Neuronal stem cell (in vitro differentiated cells): Measurements from ENCODE around the gene ACKR4.

ENCODE experiments used
- DNase-seq: peaks from one replicate; pipeline ENCODE4 v3.0.0-alpha.2; 2013; ENCODE audit warnings: low spot score
- H2AFZ ChIP-seq: one replicate; pipeline ENCODE4 v1.6.1; 2013; ENCODE audit warnings: mild to moderate bottlenecking, low read length, inconsistent platforms
- H2AK5ac ChIP-seq: 2 replicates; pipeline ENCODE4 v1.6.1; 2013; ENCODE audit warnings: low read depth, mild to moderate bottlenecking, inconsistent platforms, low read length, moderate library complexity, mixed read lengths
- H2BK120ac ChIP-seq: 2 replicates; pipeline ENCODE4 v1.6.1; 2013; ENCODE audit warnings: low read depth, mild to moderate bottlenecking, inconsistent platforms, low read length, moderate library complexity, mixed read lengths
- H2BK12ac ChIP-seq: one replicate; pipeline ENCODE4 v1.6.1; 2013; ENCODE audit warnings: low read length, inconsistent platforms
- H2BK15ac ChIP-seq: 2 replicates; pipeline ENCODE4 v1.6.1; 2013; ENCODE audit warnings: mild to moderate bottlenecking, low read length, inconsistent platforms, mixed read lengths
- H2BK5ac ChIP-seq: one replicate; pipeline ENCODE4 v1.6.1; 2013; ENCODE audit warnings: inconsistent platforms, mild to moderate bottlenecking, low read length, moderate library complexity
- H3K14ac ChIP-seq: one replicate; pipeline ENCODE4 v1.6.1; 2013; ENCODE audit warnings: low read length, inconsistent platforms
- H3K18ac ChIP-seq: 2 replicates; pipeline ENCODE4 v1.6.1; 2013; ENCODE audit warnings: low read length, inconsistent platforms
- H3K23ac ChIP-seq: 2 replicates; pipeline ENCODE4 v1.6.1; 2013; ENCODE audit warnings: low read depth, mild to moderate bottlenecking, mixed read lengths, low read length, inconsistent platforms; ENCODE audit not compliant: poor library complexity
- H3K27ac ChIP-seq: replicated peaks from 3 replicates; pipeline ENCODE4 v1.5.1; 2013; ENCODE audit warnings: low read length, inconsistent platforms
- H3K27me3 ChIP-seq, 3 experiments: 2 replicates each; pipeline ENCODE4 v1.6.1; 2013; ENCODE audit warnings: low read length in 3 of 3, mild to moderate bottlenecking in 2 of 3, inconsistent platforms in 1 of 3, low read depth in 1 of 3, mixed read lengths in 1 of 3, moderate library complexity in 1 of 3; ENCODE audit not compliant: control insufficient read depth in 3 of 3, insufficient read depth in 3 of 3
- H3K36me3 ChIP-seq, 2 donors: replicated peaks in 1 of 2; 2 replicates each; pipeline ENCODE4 v1.6.1; 2013; ENCODE audit warnings: low read length in 2 of 2; ENCODE audit not compliant: control insufficient read depth in 2 of 2, insufficient read depth in 2 of 2
- H3K4ac ChIP-seq: 2 replicates; pipeline ENCODE4 v1.6.1; 2013; ENCODE audit warnings: inconsistent platforms, mild to moderate bottlenecking, low read length, moderate library complexity
- H3K4me1 ChIP-seq, 2 donors: 1 replicate in 1 of 2; 2 replicates in 1 of 2; pipeline ENCODE4 v1.6.1; 2013; ENCODE audit warnings: low read length in 2 of 2, low read depth in 1 of 2; ENCODE audit not compliant: control insufficient read depth in 2 of 2, insufficient read depth in 1 of 2
- H3K4me2 ChIP-seq: one replicate; pipeline ENCODE4 v1.6.1; 2013; ENCODE audit warnings: mild to moderate bottlenecking, low read length, inconsistent platforms; ENCODE audit not compliant: insufficient read depth, poor library complexity, severe bottlenecking
- H3K4me3 ChIP-seq, 2 donors: 2 replicates each; pipeline ENCODE4 v1.5.1; 2013; ENCODE audit warnings: low read length in 2 of 2, mild to moderate bottlenecking in 2 of 2, inconsistent platforms in 1 of 2, moderate library complexity in 1 of 2
- H3K79me1 ChIP-seq: one replicate; pipeline ENCODE4 v1.6.1; 2013; ENCODE audit warnings: low read depth, mild to moderate bottlenecking, inconsistent platforms, low read length, moderate library complexity
- H3K9ac ChIP-seq: one replicate; pipeline ENCODE4 v1.6.1; 2013; ENCODE audit warnings: mild to moderate bottlenecking, low read depth, low read length, inconsistent platforms; ENCODE audit not compliant: poor library complexity
- H3K9me3 ChIP-seq, 2 donors: replicated peaks in 1 of 2; 2 replicates each; pipeline versions ENCODE3 to v1.6.1; 2013; ENCODE audit warnings: low read length in 2 of 2, mild to moderate bottlenecking in 2 of 2, inconsistent platforms in 1 of 2, low read depth in 1 of 2, mixed read lengths in 1 of 2, moderate library complexity in 1 of 2; ENCODE audit not compliant: control insufficient read depth in 2 of 2, insufficient read depth in 1 of 2
- H4K8ac ChIP-seq: one replicate; pipeline ENCODE4 v1.6.1; 2013; ENCODE audit warnings: low read depth, mild to moderate bottlenecking, inconsistent platforms, low read length, moderate library complexity
- H4K91ac ChIP-seq: one replicate; pipeline ENCODE4 v1.6.1; 2013; ENCODE audit warnings: low read length, low read depth, mild to moderate bottlenecking, inconsistent platforms; ENCODE audit not compliant: poor library complexity
- WGBS, 2 donors: extraction: QIAGEN DNeasy Blood & Tissue Kit; methylation state at CpG; one replicate each; pipeline ENCODE4 v1.1.7; 2013; ENCODE audit warnings: missing lambda C conversion rate in 2 of 2, mixed read lengths in 1 of 2; ENCODE audit not compliant: insufficient read length in 2 of 2, insufficient replicate concordance in 1 of 2; ENCODE audit errors: extremely low coverage in 2 of 2; 5-methylcytosine and 5-hydroxymethylcytosine counted together

Gene ACKR4

GRCh38 chr3:132593947-132594323 lies 3.1 kb upstream of the ACKR4 start:
- H4K8ac ChIP-seq: no peak overlapping the region
- H3K9ac ChIP-seq: no peak overlapping the region
- H3K23ac ChIP-seq: no peak overlapping the region
- no peak overlapping the region for H4K91ac ChIP-seq
- H3K4me1 ChIP-seq: peaks cover 4% of the 10 kb centered on the region in 2 donors
- no peak overlapping the region for H2AK5ac ChIP-seq
- H3K27ac ChIP-seq: no peak overlapping the region
- no peak overlapping the region for H3K18ac ChIP-seq
- H2BK5ac ChIP-seq: no peak overlapping the region
- H3K79me1 ChIP-seq: no peaks in the 10 kb centered on the region
- H2AFZ ChIP-seq: no peak overlapping the region
- no peak overlapping the region for H3K4me2 ChIP-seq
- WGBS, 2 donors: no CpG with 5 or more reads among the region's 3 CpGs
- no peak overlapping the region for H3K14ac ChIP-seq
- H2BK15ac ChIP-seq: no peak overlapping the region
- no peaks in the 10 kb centered on the region for H3K27me3 ChIP-seq
- H3K4me3 ChIP-seq: no peak overlapping the region
- peaks cover 0 to 3% of the 10 kb centered on the region in 2 donors for H3K9me3 ChIP-seq
- H3K36me3 ChIP-seq: peaks cover 5 to 18% of the 10 kb centered on the region in 2 donors
- H2BK12ac ChIP-seq: no peak overlapping the region
- DNase-seq: no peak
- H3K4ac ChIP-seq: no peak overlapping the region
- no peak overlapping the region for H2BK120ac ChIP-seq

GRCh38 chr3:132594498-132594897 lies 2.6 kb upstream of the ACKR4 start:
- Histone ChIP-seq H3K4me2 (no peak overlapping the region), H3K18ac (no peak overlapping the region), H2BK12ac (no peak overlapping the region), H3K27me3 (no peaks in the 10 kb centered on the region), H3K9ac (no peak overlapping the region), H2AK5ac (no peak overlapping the region), H3K9me3 (peaks cover 0 to 3% of the 10 kb centered on the region in 2 donors), H4K91ac (no peak overlapping the region), H3K36me3 (peaks cover 5 to 21% of the 10 kb centered on the region in 2 donors), H3K27ac (no peak overlapping the region), H2BK120ac (no peak overlapping the region), H2BK5ac (no peak overlapping the region), H3K79me1 (no peaks in the 10 kb centered on the region), H4K8ac (no peak overlapping the region), H2AFZ (no peak overlapping the region), H3K23ac (no peak overlapping the region), H3K4ac (no peak overlapping the region), H2BK15ac (no peak overlapping the region), H3K14ac (no peak overlapping the region), H3K4me3 (no peak overlapping the region), H3K4me1 (peaks cover 4% of the 10 kb centered on the region in 2 donors)
- no peak for DNase-seq

- H3K23ac ChIP-seq: no peak overlapping the region
- no peak overlapping the region for H3K4me2 ChIP-seq
- no peak overlapping the region for H2BK12ac ChIP-seq
- peaks cover 0 to 3% of the 10 kb centered on the region in 2 donors for H3K9me3 ChIP-seq
- no peak overlapping the region for H2BK15ac ChIP-seq
- H2AK5ac ChIP-seq: no peak overlapping the region
- no peak overlapping the region for H2AFZ ChIP-seq
- H2BK120ac ChIP-seq: no peak overlapping the region
- H3K4ac ChIP-seq: no peak overlapping the region
- H3K14ac ChIP-seq: no peak overlapping the region
- H3K4me3 ChIP-seq: no peak overlapping the region
- DNase-seq: peak; percentile 5
- H3K4me1 ChIP-seq: peaks cover 4% of the 10 kb centered on the region in 2 donors
- no peak overlapping the region for H3K9ac ChIP-seq
- no peak overlapping the region for H2BK5ac ChIP-seq
- H4K91ac ChIP-seq: no peak overlapping the region
- H4K8ac ChIP-seq: no peak overlapping the region
- no peak overlapping the region for H3K18ac ChIP-seq
- H3K36me3 ChIP-seq: peaks cover 5 to 19% of the 10 kb centered on the region in 2 donors
- peak overlapping the region; percentile 16 for H3K27ac ChIP-seq
- no peaks in the 10 kb centered on the region for H3K27me3 ChIP-seq
- no peaks in the 10 kb centered on the region for H3K79me1 ChIP-seq
These were observed 2.1 kb upstream of the ACKR4 start for GRCh38 chr3:132595014-132595413.

- Histone ChIP-seq H3K4me1 (peaks cover 4% of the 10 kb centered on the region in 2 donors), H3K23ac (no peak overlapping the region), H4K8ac (no peak overlapping the region), H3K9me3 (peaks cover 0 to 3% of the 10 kb centered on the region in 2 donors), H2BK12ac (no peak overlapping the region), H2AK5ac (no peak overlapping the region), H2BK120ac (no peak overlapping the region), H3K18ac (no peak overlapping the region), H3K4me3 (no peak overlapping the region), H3K79me1 (no peaks in the 10 kb centered on the region), H3K14ac (no peak overlapping the region), H3K4ac (no peak overlapping the region), H4K91ac (no peak overlapping the region), H2BK15ac (no peak overlapping the region), H3K27me3 (no peaks in the 10 kb centered on the region), H3K27ac (no peak overlapping the region), H3K36me3 (peaks cover 5 to 17% of the 10 kb centered on the region in 2 donors), H3K9ac (no peak overlapping the region), H2BK5ac (no peak overlapping the region), H2AFZ (no peak overlapping the region), H3K4me2 (no peak overlapping the region)
- no peak for DNase-seq
These were observed 744 bp upstream of the ACKR4 start for GRCh38 chr3:132596326-132596725.
